Rectal smooth muscle tissue (tissue), 1 donor: ENCODE data around the gene SBSN.

Experiments used
- H3K27ac ChIP-seq: one replicate; pipeline ENCODE4 v1.7.0; 2013; ENCODE audit warnings: low read depth, low read length, inconsistent platforms
- H3K27me3 ChIP-seq: one replicate; pipeline ENCODE4 v1.7.0; 2013; ENCODE audit warnings: low read length; ENCODE audit not compliant: control insufficient read depth, insufficient read depth
- H3K36me3 ChIP-seq: one replicate; pipeline ENCODE4 v1.7.0; 2013; ENCODE audit warnings: low read length; ENCODE audit not compliant: control insufficient read depth, insufficient read depth
- H3K4me1 ChIP-seq: one replicate; pipeline ENCODE4 v1.7.0; 2013; ENCODE audit warnings: low read length; ENCODE audit not compliant: control insufficient read depth, insufficient read depth
- H3K4me3 ChIP-seq: one replicate; pipeline ENCODE4 v1.7.0; 2013; ENCODE audit warnings: low read length
- H3K9ac ChIP-seq: one replicate; pipeline ENCODE4 v1.7.0; 2013; ENCODE audit warnings: low read length

The SBSN gene

GRCh38 chr19:35534803-35535480 lies 6.8 kb upstream of the SBSN start:
- no peak overlapping the region for H3K4me3 ChIP-seq
- no peaks in the 10 kb centered on the region for H3K4me1 ChIP-seq
- H3K27me3 ChIP-seq: peaks cover 16% of the 10 kb centered on the region
- H3K9ac ChIP-seq: no peak overlapping the region
- no peak overlapping the region for H3K27ac ChIP-seq
- H3K36me3 ChIP-seq: no peaks in the 10 kb centered on the region

DNA sequence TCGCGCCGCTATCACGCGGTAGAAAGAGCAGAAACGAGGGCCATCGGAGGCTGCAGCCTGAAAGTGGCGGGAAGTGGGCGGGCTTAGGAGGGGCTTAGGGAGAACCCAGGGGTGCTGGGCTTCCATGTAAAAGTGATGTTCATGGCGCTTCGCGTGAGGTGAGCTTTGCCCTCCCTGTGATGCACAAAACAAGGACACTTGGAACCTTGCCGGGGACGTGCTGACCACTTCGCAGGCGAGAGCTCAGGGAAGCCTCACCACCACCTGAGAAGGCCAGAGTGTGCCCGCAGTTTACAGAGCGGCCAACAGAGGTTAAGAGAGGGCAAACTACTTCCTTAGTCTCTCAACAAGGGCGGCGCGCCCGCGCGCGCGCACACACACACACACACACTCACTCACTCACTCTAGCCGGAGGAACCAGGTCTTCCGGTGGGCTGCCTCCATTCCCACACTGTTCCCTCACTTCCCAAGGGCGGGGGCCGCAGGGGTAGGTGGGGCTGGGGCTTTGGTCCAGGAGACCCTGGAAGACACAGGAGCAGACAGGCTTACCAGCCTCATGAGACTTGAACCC lies 5.8 kb upstream of the SBSN start:
- Histone ChIP-seq H3K4me1 (no peaks in the 10 kb centered on the region), H3K4me3 (no peak overlapping the region), H3K9ac (no peak overlapping the region), H3K27me3 (peaks cover 16% of the 10 kb centered on the region), H3K36me3 (no peaks in the 10 kb centered on the region), H3K27ac (no peak overlapping the region)

- Histone ChIP-seq H3K9ac (no peak within 1 kb of the TSS), H3K27ac (no peak within 1 kb of the TSS), H3K36me3 (no peaks in the 10 kb centered on the region), H3K4me3 (no peak within 1 kb of the TSS), H3K27me3 (peaks cover 16% of the 10 kb centered on the region), H3K4me1 (no peaks in the 10 kb centered on the region)
Measured at GRCh38 chr19:35533201-35533821, 5.2 kb upstream of the SBSN start, which contains the start of gene GAPDHS. GAPDHS (plus strand) TSS chr19:35533456; CDS start chr19:35533528, 72 bp downstream.

GRCh38 chr19:35531291-35531690 lies 3.2 kb upstream of the SBSN start:
- peaks cover 11% of the 10 kb centered on the region for H3K27me3 ChIP-seq
- H3K4me1 ChIP-seq: no peaks in the 10 kb centered on the region
- H3K27ac ChIP-seq: no peak overlapping the region
- H3K36me3 ChIP-seq: no peaks in the 10 kb centered on the region
- no peak overlapping the region for H3K9ac ChIP-seq
- H3K4me3 ChIP-seq: no peak overlapping the region

- Histone ChIP-seq H3K27ac (no peak overlapping the region), H3K9ac (no peak overlapping the region), H3K36me3 (no peaks in the 10 kb centered on the region), H3K4me1 (no peaks in the 10 kb centered on the region), H3K4me3 (no peak overlapping the region), H3K27me3 (peaks cover 11% of the 10 kb centered on the region)
Measured at GRCh38 chr19:35529241-35530218, 1.4 kb upstream of the SBSN start.

DNA sequence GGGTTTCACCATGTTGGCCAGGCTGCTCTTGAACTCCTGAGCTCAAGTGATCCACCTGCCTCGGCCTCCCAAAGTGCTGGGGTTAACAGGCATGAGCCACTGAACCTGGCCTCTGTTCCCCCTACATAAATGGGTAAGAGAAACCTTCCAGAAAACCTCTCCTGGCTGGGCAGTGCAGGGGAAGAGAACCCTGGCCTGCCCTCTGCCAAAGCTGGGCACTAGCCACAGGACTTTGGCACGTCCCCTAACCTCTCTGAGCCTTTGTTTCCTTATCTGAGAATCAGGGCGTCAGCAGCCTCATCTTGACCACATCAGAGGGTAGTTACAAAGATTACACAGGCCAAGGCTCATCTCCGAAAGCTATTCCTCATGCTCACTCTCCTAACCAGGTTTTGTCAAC lies 2.2 kb downstream of the SBSN start:
- Histone ChIP-seq H3K4me3 (no peak overlapping the region), H3K36me3 (no peaks in the 10 kb centered on the region), H3K27me3 (peaks cover 3% of the 10 kb centered on the region), H3K27ac (no peak overlapping the region), H3K4me1 (no peaks in the 10 kb centered on the region), H3K9ac (no peak overlapping the region)

DNA sequence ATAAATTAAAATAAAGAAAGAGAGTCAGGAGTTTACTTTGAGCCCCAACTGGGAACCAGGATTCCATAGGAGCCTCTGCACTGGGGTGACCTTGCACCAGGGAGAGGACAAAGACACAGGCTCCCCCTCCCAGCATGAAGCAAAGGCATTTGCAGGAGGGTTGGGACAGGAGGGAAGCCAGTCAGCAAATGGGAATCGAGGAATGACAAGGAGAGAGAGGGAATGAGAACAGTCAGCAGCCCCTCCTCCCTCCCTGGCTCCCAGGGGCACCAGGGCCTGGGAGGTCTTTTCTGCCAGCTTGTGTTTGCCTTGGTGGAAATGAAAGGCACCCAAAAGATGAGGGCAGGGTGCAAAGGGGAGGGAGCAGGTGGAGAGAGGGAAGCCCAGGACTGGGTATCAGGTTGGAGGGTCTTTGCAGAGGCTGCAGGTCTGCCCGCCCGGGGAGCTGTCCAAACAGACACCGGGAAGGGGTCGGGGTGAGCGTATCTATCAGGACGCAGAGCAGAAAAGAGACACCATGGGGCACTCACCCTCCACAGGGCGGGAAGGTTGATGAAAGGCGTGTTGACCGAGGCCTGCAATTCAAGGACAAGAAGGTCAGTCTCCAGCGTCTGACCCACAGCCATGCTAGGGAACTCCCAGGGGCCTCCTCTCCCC lies 3.8 kb downstream of the SBSN start:
- no peak overlapping the region for H3K4me3 ChIP-seq
- peaks cover 3% of the 10 kb centered on the region for H3K27me3 ChIP-seq
- H3K4me1 ChIP-seq: no peaks in the 10 kb centered on the region
- no peak overlapping the region for H3K27ac ChIP-seq
- no peaks in the 10 kb centered on the region for H3K36me3 ChIP-seq
- H3K9ac ChIP-seq: no peak overlapping the region

DNA sequence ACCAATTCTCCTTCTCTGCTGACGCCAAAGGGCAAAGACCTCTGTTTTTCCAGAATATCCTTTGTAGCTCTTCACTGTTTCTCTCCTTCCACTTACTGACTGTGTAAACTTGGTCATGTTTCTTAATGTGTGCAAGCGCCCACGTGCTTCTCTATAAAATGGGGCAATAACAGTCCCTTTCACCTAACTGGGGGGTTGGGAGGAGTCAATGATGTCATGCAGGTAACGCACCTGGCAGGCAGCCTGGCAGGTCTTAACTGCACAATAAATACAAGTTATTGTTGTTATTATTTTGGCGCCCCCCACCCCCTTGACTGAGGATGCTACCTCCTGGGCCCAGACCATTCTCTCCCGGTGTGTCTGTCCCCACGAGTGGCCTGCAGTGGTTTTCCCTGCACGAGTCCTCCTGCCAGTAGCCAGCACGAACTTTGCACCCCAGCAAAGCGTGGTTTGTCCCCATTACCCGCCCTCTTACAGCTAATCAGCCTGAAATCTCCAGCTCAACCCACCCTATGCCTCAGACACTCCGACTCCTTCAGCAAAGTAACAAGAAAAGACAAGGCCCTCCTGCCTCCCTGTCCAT lies 5.3 kb downstream of the SBSN start:
- H3K4me3 ChIP-seq: no peak overlapping the region
- H3K4me1 ChIP-seq: no peaks in the 10 kb centered on the region
- H3K27ac ChIP-seq: no peak overlapping the region
- no peaks in the 10 kb centered on the region for H3K36me3 ChIP-seq
- peaks cover 3% of the 10 kb centered on the region for H3K27me3 ChIP-seq
- H3K9ac ChIP-seq: no peak overlapping the region

- no peaks in the 10 kb centered on the region for H3K36me3 ChIP-seq
- no peak overlapping the region for H3K27ac ChIP-seq
- H3K27me3 ChIP-seq: peaks cover 3% of the 10 kb centered on the region
- H3K9ac ChIP-seq: no peak overlapping the region
- H3K4me3 ChIP-seq: no peak overlapping the region
- no peaks in the 10 kb centered on the region for H3K4me1 ChIP-seq
Measured at GRCh38 chr19:35521124-35521743, 6.9 kb downstream of the SBSN start.

GRCh38 chr19:35519291-35519690 lies 8.8 kb downstream of the SBSN start:
- Histone ChIP-seq H3K36me3 (no peaks in the 10 kb centered on the region), H3K9ac (no peak overlapping the region), H3K4me1 (no peaks in the 10 kb centered on the region), H3K4me3 (no peak overlapping the region), H3K27ac (no peak overlapping the region), H3K27me3 (peaks cover 3% of the 10 kb centered on the region)

DNA sequence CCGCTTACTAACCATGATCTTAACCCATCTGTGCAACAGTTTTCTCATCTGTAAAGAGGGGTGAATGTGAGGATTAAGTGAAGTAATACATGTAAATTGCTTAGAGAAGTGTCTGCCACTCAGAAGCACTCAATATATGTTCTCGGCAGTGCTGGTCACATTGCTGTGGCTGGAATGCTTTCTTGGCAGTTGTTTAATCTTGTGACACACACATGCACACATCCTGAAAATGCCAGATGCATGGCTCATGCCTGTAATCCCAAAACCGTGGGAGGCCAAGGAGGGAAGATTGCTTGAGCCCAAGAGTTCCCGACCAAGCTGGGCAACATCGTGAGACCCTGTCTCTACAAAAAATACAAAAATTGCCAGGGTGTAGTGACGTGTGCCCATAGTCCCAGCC lies 9.8 kb downstream of the SBSN start:
- H3K27ac ChIP-seq: no peak overlapping the region
- no peaks in the 10 kb centered on the region for H3K27me3 ChIP-seq
- no peaks in the 10 kb centered on the region for H3K4me1 ChIP-seq
- no peak overlapping the region for H3K9ac ChIP-seq
- no peaks in the 10 kb centered on the region for H3K36me3 ChIP-seq
- H3K4me3 ChIP-seq: no peak overlapping the region
